Thyroid gland (tissue), 4 donors: Measurements from ENCODE around the gene ZSCAN18.

ENCODE experiments used
- CTCF ChIP-seq, 6 experiments: fragments of 200-600 bp in 3 of 6; fragments of 450-650 bp in 3 of 6; sonication (generic) in 3 of 6; IDR thresholded peaks; one replicate each; pipeline ENCODE4 v1.5.1; 2016 to 2019; ENCODE audit warnings: antibody characterized with exemption in 6 of 6, mild to moderate bottlenecking in 2 of 6, inconsistent platforms in 1 of 6, moderate library complexity in 1 of 6
- POLR2A ChIP-seq, 2 donors: fragments of 450-650 bp; IDR thresholded peaks; one replicate each; pipeline ENCODE4 v1.6.1; 2017; ENCODE audit warnings: antibody characterized with exemption in 2 of 2, mild to moderate bottlenecking in 2 of 2, moderate library complexity in 1 of 2

- TF ChIP-seq POLR2A (IDR thresholded peaks at IDR 0.05) (no peak), CTCF (IDR thresholded peaks at IDR 0.05) (no peak)
Measured at GRCh38 chr19:58098682-58098998, 609 bp upstream of the ZSCAN18 start.
